Inflammatory macrophage (primary cell): Measurements from ENCODE around the gene MYRFL.

ENCODE experiments used
- DNase-seq, 2 donors: peaks; one replicate each; pipeline ENCODE4 v3.0.0-alpha.2; 2020 to 2022

The MYRFL gene

DNA sequence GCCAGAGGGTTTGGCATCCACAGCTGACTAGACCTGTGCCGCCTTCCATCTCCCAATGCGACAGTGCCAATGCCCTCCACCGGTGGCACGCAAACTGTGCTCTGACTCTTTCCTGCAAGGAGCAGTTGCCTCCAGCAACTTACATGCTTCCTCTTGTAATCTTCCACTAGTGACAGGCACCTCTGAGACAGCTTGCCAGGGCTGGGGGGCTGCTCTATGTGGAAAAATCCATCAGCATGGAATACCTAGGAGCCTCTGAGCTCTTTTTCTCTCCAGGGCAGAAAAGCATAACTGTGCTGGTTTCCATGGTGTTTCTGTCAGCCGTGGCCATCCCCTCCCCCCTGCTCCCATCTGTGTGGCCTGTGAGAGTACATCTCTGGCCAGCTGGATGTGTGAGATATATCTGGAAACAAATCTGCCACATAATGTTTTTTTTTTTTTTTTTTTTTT is 110.6 kb downstream of the MYRFL start:
- no peak for DNase-seq

GRCh38 chr12:69936214-69936731 is 111.2 kb downstream of the MYRFL start:
- DNase-seq, result no peak

- no peak for DNase-seq
Measured at GRCh38 chr12:69936766-69937165, 111.7 kb downstream of the MYRFL start.

- DNase-seq, result no peak
Measured at GRCh38 chr12:69947123-69947522, 122.1 kb downstream of the MYRFL start.

GRCh38 chr12:69947897-69948296 is 122.9 kb downstream of the MYRFL start:
- no peak for DNase-seq

DNA sequence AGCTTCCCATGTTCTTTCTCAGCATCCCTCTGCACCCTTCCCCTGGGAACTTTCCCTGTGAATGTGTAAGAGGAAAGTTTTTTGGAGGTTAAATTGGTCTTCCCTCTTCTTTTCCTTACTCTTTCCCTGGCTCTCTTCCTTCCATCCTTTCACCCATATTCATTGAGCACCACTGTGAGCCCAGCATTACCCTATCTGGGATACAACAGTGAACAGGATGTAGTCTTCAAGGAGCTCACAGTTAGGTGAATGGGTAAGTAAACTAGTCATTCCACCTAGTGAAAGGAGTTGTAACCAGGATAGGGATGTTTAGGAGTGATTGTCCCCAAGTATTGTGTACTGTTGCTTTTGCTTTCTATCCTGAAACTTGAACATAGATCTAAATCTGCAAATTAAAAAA is 123.8 kb downstream of the MYRFL start:
- no peak for DNase-seq

DNA sequence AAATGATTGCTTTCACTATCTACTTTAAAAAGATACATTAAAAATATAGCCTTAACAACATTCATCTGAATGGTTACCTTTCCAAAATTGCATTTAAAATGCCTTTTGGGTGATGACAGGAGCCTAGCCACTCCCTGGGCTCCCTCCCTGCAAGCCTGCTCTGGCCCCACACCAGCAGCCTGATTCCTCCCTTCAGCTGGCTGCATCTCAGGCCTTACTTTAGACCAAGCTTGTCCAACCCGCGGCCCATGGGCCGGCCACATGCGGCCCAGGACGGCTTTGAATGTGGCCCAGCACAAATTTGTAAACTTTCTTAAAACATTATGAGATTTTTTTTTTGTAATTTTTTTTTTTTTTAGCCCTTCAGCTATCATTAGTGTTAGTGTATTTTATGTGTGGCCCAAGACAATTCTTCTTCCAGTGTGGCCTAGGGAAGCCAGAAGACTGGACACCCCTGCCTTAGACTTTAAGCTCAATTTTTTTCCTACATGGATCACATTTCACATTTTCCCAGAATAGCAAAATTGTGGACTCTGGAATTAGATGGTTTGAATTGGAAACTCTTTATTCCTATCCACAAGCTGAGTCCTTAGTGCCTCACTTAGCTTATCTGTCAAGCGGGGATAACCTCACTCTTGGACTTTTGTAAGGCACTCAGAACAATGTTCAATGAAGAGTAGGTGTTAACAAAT is 124.4 kb downstream of the MYRFL start:
- DNase-seq, result no peak

DNA sequence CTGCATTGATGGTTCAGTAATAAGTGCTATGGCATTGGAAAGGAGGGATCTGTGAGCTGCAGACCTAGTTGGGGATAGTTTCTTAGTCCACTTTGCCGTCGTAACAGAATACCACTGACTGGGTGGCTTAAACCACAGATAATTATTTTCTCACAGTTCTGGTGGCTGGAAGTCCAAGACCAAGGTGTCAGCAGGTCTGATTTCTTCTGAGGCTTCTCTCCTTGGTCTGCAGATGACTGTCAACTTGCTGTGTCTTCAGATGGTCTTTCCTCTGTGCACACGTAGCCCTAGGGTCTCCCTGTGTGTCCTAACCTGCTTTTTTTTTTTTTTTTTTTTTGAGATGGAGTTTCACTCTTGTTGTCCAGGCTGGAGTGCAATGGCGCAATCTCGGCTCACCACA is 126.1 kb downstream of the MYRFL start:
- no peak for DNase-seq

DNA sequence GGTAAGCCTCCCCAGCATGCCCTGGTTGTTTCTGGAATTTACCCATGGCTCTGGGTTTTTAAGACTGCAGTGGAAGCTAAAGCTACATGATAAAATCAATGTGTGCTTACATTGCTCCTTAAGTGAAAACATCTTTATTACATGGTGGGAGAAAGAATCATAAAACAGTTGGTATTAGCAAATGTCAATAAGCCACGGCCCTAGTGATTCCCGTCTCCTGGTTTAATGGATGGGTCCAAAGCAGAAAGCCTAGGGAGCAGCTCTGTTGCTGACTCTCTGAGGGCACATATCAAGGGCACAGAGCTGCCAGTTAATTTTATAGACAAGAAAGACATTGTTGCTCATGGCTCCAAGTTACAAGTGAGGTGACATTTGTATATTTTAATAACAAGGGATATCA is 127.9 kb downstream of the MYRFL start:
- DNase-seq, result no peak

- no peak for DNase-seq
Measured at GRCh38 chr12:69961246-69961645, 136.2 kb downstream of the MYRFL start.

GRCh38 chr12:69966409-69966808 is 141.4 kb downstream of the MYRFL start:
- DNase-seq, result no peak

GRCh38 chr12:69966839-69967238 is 141.8 kb downstream of the MYRFL start:
- DNase-seq, result no peak

DNA sequence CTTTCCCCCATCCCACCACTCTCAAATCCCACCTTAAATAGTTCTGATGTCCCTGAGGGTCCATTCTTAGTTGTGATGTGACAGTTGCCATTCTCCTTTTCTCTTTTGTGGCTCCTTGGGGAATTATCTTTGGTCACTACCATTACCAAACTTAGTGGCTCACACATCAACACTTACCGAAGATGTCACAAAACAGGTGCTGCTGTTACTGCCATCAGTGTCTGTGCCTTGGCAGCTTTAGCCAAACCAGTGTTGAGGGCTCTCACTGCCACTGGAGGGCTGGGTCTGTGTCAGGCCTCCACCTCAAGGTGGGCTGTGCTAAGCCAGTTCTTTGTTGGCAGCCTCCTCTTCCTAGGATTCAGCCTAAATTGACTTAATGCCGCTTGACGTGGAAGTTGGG is 144.0 kb downstream of the MYRFL start:
- DNase-seq, result no peak

DNA sequence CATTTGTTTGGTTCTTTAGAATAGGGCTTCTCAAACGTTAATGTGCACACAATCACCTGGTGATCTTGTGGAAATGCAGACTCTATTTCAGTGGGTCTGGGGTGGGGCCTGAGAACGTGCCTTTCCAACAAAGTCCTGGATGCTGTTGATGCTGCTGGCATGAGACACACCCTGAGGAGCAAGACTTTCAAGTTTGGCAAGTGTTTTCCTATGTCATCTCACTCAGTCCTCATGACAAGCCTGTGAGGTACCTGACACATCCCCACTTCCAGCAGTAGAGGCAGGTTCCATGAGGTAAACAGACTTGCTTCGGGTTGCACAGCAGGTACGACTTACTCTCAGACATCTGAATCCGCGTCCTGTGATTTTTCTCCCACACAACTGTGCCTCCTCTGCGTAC is 147.1 kb downstream of the MYRFL start:
- no peak for DNase-seq

DNA sequence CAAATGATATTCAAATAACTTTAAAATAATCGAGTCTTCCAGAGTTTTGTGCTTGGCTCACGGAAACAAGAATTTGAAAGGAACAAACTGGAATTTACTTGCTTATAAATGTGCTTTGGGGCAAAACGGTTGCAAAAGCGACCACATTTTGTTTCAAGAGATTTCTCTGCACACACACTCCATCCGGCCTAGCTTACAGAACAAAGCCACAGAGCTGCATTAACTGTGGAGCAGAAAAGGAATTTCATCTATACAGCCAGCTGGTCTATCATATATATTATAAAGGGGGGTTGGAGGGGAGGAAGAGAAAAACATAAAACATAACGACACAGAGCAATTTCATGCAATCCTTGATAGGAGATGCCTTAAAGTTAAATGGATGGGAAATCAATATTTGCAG is 153.0 kb downstream of the MYRFL start:
- no peak for DNase-seq

GRCh38 chr12:69981881-69982475 is 157.0 kb downstream of the MYRFL start:
- peak in 1 of 2 donors; percentile 6 for DNase-seq

DNA sequence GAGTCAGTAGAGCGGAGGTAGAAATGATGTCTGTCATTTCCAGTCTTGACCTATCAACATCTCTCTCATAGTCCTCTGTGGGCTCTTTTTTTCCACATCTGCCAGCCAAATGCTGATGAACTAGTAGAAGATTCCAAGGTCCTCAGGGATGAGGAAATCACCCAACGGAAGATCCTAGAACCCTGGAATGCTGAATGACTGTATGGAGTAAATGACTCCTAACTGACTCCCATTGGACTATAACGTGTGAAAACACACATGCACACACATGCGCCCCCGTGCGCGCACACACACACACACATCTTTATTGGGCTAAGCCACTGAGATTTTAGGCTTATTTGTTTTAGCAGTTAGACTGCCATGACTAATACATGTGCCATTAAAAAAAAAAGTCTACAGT is 159.2 kb downstream of the MYRFL start:
- no peak for DNase-seq

- no peak for DNase-seq
Measured at GRCh38 chr12:69985656-69986055, 160.6 kb downstream of the MYRFL start.

GRCh38 chr12:69986114-69986513 is 161.1 kb downstream of the MYRFL start:
- no peak for DNase-seq

DNA sequence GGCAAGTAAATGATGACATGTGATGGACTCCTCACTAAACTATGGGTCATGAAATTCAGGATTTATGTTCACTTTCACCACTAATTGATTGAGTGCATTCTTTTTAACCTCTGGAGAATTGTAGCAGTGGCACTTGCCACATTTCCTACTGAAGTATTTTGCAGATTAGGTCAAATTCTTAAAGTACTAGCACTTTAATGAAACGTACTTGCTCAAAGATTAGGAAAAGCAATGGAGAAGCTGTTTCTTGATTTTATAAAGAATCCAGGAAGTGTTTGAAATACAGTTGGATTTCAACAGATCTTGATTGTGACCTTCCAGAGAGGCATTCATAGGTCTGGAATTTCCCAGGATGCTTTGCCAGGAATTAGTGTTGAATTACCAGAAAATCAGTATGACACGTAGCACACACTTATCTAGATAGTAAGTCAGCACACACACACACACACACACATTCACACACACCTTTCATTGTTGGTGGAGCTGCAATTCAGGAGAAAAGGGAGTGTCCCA is 162.6 kb downstream of the MYRFL start:
- no peak for DNase-seq

DNA sequence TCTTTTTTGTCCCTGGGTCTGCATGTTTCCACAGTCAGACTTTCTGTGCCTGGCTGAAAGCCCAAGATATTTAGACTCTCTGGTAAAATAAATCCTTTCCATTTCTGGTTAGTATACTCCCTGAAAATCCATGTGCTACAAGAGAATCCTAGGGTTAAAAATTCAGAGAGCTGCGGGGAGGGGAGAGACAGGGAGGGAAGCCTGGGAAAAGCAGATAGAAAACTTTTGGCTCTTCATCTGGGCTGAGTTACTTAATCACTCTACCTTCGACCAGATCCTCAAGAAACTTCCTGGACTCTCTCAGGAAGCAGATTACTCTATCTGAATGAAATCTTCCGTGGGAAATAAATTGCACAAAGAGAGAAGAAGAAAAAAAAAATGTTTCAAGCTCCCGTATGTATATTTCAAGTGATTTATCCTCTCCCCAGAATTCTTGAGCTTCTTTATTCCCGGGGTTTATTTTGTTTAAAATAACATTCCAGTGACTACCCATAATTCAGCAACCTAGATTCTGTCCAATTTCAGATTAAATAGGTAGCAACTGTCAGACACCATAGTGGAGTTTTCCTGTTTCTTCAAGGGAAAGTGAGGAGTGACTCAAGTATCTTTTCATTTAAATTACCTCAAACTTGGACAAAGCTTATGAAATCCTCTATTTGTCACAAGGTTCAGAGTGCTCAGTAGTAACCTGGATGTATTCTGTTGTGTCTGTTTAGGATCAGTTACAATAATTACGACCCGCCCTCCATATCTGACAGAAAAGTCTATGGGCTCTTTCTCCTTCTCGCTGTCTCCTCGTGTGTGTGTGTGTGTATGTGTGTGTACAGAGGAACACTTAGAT is 163.7 kb downstream of the MYRFL start:
- DNase-seq, result no peak

DNA sequence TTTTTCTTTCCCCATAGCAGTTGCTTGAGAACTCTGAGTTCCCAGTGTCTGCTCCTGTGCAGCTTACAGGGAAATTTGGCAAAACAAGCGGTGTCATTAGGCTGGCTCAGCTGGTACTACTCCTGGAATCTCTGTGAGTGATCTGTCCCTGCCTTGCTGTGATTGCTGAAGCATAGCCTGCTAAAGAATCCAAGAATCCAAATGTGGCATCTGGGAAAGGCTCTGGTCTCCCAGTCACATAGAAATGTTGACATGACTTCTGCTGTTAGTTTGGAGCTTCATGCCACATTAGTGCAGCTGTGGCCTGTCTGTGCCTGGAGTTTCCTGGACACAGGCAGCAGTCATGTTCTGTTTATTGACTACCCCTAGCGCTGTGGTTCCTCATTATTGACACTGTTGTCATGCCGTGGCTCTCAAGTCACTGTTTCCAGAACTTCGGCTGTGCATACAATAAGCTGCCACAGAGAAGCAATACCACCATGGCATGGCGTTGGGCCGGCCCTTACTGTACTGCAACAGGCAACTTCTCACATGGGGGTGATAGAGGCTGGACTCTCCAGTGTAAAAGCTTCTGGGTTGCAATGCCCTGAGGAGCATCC is 166.8 kb downstream of the MYRFL start:
- DNase-seq, result no peak

DNA sequence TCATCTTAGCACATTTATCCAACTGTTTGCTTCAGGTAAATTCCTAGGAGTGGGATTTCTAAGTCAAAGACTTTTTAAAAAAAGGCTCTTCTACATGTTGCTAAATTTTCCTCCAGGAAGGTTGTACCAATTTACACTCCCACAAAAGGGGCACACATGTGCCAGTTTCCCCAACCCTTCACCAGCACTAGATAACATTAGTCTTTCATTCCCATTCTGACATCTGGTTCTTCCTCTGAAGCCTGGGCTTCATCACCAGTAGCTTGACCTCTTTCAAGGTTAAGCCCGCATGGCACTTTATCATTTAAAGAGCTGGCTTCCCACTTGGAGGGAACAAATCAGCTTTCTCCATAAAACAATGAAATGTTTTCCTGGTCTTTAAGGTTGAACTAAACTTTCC is 168.4 kb downstream of the MYRFL start:
- no peak for DNase-seq
